ENCODE measurements around the gene TNRC6A.

Gene TNRC6A

DNA sequence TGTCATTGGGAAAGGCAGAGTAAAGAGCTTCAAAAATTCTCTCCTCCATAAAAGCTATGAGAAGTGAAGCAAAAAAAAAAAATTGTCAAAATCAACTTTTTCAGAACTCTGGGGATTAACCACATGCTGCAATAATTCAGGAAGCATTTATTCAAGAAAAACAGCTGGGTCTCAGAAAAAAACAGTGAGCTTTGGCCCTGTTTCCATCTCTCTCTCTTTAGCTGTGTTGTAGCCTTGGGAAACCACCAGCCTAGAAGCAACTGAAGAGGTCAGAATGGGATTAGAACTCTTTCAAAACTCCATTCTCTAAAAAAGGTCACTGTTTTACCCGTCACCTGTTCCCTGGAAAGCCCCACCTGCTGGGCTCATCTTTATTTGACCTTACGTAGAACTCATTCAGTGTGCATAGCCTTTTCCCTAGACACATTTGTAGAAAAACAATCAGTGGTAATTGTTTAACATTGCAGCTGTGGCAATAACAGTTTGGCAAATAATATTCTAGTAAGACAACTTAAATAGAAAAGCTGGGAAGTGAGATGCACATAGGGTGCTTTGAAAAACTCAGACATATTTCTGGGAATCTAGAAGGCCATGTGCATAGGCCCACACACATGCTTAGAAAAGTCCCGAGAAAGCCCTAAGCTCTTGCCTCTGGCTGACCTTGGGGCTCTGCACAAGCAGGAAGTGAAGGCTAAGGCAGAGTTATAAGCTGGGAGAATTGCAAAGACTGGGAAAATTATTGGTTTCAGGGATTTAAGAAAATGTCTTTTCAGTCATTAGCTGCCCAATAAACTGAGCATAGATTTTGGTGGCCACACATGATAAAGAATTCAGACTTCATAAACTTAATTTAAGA lies 134.4 kb downstream of the TNRC6A start:
- ChIA-PET POLR2A (no interaction called here), CTCF (no interaction called here)
- TF ChIP-seq, protein P1, sequence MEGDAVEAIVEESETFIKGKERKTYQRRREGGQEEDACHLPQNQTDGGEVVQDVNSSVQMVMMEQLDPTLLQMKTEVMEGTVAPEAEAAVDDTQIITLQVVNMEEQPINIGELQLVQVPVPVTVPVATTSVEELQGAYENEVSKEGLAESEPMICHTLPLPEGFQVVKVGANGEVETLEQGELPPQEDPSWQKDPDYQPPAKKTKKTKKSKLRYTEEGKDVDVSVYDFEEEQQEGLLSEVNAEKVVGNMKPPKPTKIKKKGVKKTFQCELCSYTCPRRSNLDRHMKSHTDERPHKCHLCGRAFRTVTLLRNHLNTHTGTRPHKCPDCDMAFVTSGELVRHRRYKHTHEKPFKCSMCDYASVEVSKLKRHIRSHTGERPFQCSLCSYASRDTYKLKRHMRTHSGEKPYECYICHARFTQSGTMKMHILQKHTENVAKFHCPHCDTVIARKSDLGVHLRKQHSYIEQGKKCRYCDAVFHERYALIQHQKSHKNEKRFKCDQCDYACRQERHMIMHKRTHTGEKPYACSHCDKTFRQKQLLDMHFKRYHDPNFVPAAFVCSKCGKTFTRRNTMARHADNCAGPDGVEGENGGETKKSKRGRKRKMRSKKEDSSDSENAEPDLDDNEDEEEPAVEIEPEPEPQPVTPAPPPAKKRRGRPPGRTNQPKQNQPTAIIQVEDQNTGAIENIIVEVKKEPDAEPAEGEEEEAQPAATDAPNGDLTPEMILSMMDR (IDR thresholded peaks at IDR 0.05; ENCODE audit: control extremely low read depth, extremely low read depth, low read depth, missing control alignments), result no peak
- DNase-seq (ENCODE audit: extremely low spot score), result no peak

- no peak for DNase-seq (ENCODE audit: extremely low spot score)
- CTCF ChIA-PET, result no interaction called here
- TF ChIP-seq, protein P1 (IDR thresholded peaks at IDR 0.05; ENCODE audit: control extremely low read depth, extremely low read depth, low read depth, missing control alignments), result no peak
- POLR2A ChIA-PET, result no interaction called here
Observed at GRCh38 chr16:24869033-24869432, 139.6 kb downstream of the TNRC6A start.

- no peak for DNase-seq (ENCODE audit: extremely low spot score)
- CTCF ChIA-PET, result no interaction called here
- POLR2A ChIA-PET, result no interaction called here
- TF ChIP-seq, protein P1 (IDR thresholded peaks at IDR 0.05; ENCODE audit: control extremely low read depth, extremely low read depth, low read depth, missing control alignments), result no peak
Observed at GRCh38 chr16:24871891-24872290, 142.4 kb downstream of the TNRC6A start.

DNA sequence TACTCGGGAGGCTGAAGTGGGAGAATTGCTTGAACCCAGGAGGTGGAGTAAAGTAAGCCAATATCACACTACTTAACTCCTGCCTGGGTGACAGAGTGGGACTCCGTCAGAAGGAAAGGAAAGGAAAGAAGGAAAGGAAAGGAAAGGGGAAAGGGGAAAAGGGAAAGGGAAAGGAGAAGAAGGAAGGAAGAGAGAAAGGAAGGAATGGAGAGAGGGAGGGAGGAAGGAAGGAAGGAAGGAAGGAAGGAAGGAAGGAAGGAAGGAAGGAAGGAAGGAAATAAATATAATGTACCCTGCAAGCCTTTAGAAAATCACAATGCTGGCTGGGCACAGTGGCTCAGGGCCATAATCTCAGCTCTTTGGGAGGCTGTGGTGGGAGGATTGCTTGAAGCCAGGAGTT lies 143.6 kb downstream of the TNRC6A start:
- no peak for DNase-seq (ENCODE audit: extremely low spot score)
- ChIA-PET POLR2A (no interaction called here), CTCF (interaction anchor here (1.1 to 1.5 kb wide), 2 partner anchors 16 to 33 kb away, joined by 3 read pairs; no protein-coding TSS in a partner anchor)
- TF ChIP-seq, protein P1 (IDR thresholded peaks at IDR 0.05; ENCODE audit: control extremely low read depth, extremely low read depth, low read depth, missing control alignments), result no peak

DNA sequence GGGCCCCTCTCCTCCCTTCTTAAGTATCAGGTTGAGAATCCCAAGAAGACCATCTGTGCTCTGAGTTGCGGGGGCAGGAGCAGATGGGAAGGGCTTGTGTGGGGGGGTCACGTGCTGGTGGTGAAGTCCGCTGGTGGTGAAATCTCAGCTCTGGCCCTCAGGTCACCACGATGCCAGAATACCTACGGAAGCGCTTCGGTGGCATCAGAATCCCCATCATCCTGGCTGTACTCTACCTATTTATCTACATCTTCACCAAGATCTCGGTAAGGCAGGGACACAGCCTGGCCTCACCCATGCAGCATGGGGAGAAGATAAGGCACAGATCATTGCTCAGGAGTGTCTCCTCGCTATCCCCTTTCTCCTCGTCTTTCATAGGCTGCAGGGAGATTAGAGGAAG lies 146.0 kb downstream of the TNRC6A start:
- DNase-seq (ENCODE audit: extremely low spot score), result no peak
- ChIA-PET CTCF (no interaction called here), POLR2A (no interaction called here)
- TF ChIP-seq, protein P1 (IDR thresholded peaks at IDR 0.05; ENCODE audit: control extremely low read depth, extremely low read depth, low read depth, missing control alignments), result no peak
